Peyer's patch (tissue), 4 donors: ENCODE measurements around the gene MAP1B.

ENCODE experiments used
- CTCF ChIP-seq, 6 experiments: fragments of 450-650 bp in 4 of 6; fragments of 200-600 bp in 2 of 6; sonication (generic) in 1 of 6; IDR thresholded peaks; one replicate each; pipeline ENCODE4 v1.5.1; 2017 to 2019; ENCODE audit warnings: antibody characterized with exemption in 6 of 6, mild to moderate bottlenecking in 3 of 6, moderate library complexity in 1 of 6
- POLR2A ChIP-seq, 2 donors: fragments of 450-650 bp; IDR thresholded peaks; one replicate each; pipeline ENCODE4 v1.5.1; 2017; ENCODE audit warnings: antibody characterized with exemption in 2 of 2, mild to moderate bottlenecking in 2 of 2, moderate library complexity in 2 of 2

- TF ChIP-seq CTCF (IDR thresholded peaks at IDR 0.05) = no peak
- TF ChIP-seq POLR2A (IDR thresholded peaks at IDR 0.05) = no peak
Observed at GRCh38 chr5:72140711-72141110, 33.4 kb downstream of the MAP1B start.
